Uterus (tissue), 4 donors: ENCODE results near the gene CARD11. TPM values are rescaled to one million over a fixed set of nuclear protein-coding genes. Genes with fewer than 3 reads are reported as not detected.

Experiments used
- DNase-seq, 2 donors: peaks; one replicate each; pipeline ENCODE4 v3.0.0-alpha.2; 2019 to 2020
- H3K27ac ChIP-seq, 2 donors: fragments of 200-600 bp; sonication (generic); 1 replicate in 1 of 2; 2 replicates in 1 of 2; pipeline ENCODE4 v1.5.1; 2016 to 2018
- H3K27me3 ChIP-seq, 2 donors: fragments of 200-600 bp; sonication (generic); one replicate each; pipeline ENCODE4 v1.5.1; 2018 to 2019; ENCODE audit warnings: control low read depth in 1 of 2
- H3K36me3 ChIP-seq, 2 donors: fragments of 200-600 bp; sonication (generic); one replicate each; pipeline ENCODE4 v1.5.1; 2019; ENCODE audit warnings: control low read depth in 1 of 2
- H3K4me1 ChIP-seq, 2 donors: fragments of 200-600 bp; sonication (generic); one replicate each; pipeline ENCODE4 v1.5.1; 2018 to 2019; ENCODE audit warnings: control low read depth in 1 of 2
- H3K4me3 ChIP-seq, 2 donors: fragments of 200-600 bp; sonication (generic); 1 replicate in 1 of 2; 2 replicates in 1 of 2; pipeline ENCODE4 v1.5.1; 2018 to 2019; ENCODE audit warnings: mild to moderate bottlenecking in 1 of 2
- H3K9me3 ChIP-seq, 2 donors: fragments of 200-600 bp; sonication (generic); one replicate each; pipeline ENCODE4 v1.5.1; 2019; ENCODE audit warnings: control low read depth in 1 of 2
- CTCF ChIP-seq, 4 experiments: fragments of 200-600 bp in 2 of 4; fragments of 450-650 bp in 2 of 4; sonication (generic) in 2 of 4; IDR thresholded peaks; one replicate each; pipeline ENCODE4 v1.5.1; 2016 to 2019; ENCODE audit warnings: antibody characterized with exemption in 4 of 4, mild to moderate bottlenecking in 2 of 4, moderate library complexity in 1 of 4
- POLR2A ChIP-seq, 2 donors: fragments of 450-650 bp; IDR thresholded peaks; one replicate each; pipeline ENCODE4 v1.6.1; 2016; ENCODE audit warnings: antibody characterized with exemption in 2 of 2, mild to moderate bottlenecking in 1 of 2, moderate library complexity in 1 of 2
- intact Hi-C: fragments of 100-400 bp; cut with DNase I; formaldehyde crosslinking; loops from one replicate; pipeline ENCODE4 v1.15.1; 2023; ENCODE audit warnings: low total_unique reads
- total RNA-seq, 4 donors: library from RNA; depleted of rRNA in 3 of 4; stranded (reverse); fragments of >200 nt in 3 of 4; gene quantifications; one replicate each; pipeline versions ENCODE4 v1.1.0 to v1.2.4, GENCODE V29; 2014 to 2023
- donor health status: DM: yes; HTN: yes; CAD: no.

CARD11 gene
- total RNA-seq, 4 donors from 2014 or later = 0.95 to 1.0 TPM; not detected in 2

GRCh38 chr7:2887816-2888215, 155.9 kb downstream of the CARD11 start:
- DNase-seq = no peak
- TF ChIP-seq POLR2A (IDR thresholded peaks at IDR 0.05) (no peak), CTCF (IDR thresholded peaks at IDR 0.05) (no peak)
- no peaks in the 10 kb centered on the region for H3K36me3 ChIP-seq
- no peaks in the 10 kb centered on the region for H3K4me1 ChIP-seq
- no peaks in the 10 kb centered on the region for H3K27me3 ChIP-seq
- no peak overlapping the region for H3K27ac ChIP-seq
- intact Hi-C loops = no loop called here
- no peak overlapping the region for H3K4me3 ChIP-seq
- H3K9me3 ChIP-seq = no peaks in the 10 kb centered on the region

GRCh38 chr7:2886900-2887299, 156.8 kb downstream of the CARD11 start:
- Histone ChIP-seq H3K4me1 (no peaks in the 10 kb centered on the region), H3K27ac (no peak overlapping the region), H3K4me3 (no peak overlapping the region), H3K9me3 (no peaks in the 10 kb centered on the region), H3K27me3 (no peaks in the 10 kb centered on the region), H3K36me3 (no peaks in the 10 kb centered on the region)
- TF ChIP-seq POLR2A (IDR thresholded peaks at IDR 0.05) = no peak
- TF ChIP-seq CTCF (IDR thresholded peaks at IDR 0.05) = peak; percentile 34 to 64 (median 50)
- no peak for DNase-seq
- intact Hi-C loops = no loop called here

GRCh38 chr7:2886391-2886790, 157.3 kb downstream of the CARD11 start:
- H3K9me3 ChIP-seq = no peaks in the 10 kb centered on the region
- H3K4me3 ChIP-seq = no peak overlapping the region
- H3K4me1 ChIP-seq = no peaks in the 10 kb centered on the region
- H3K27ac ChIP-seq = no peak overlapping the region
- no peaks in the 10 kb centered on the region for H3K27me3 ChIP-seq
- intact Hi-C loops = no loop called here
- DNase-seq = no peak
- TF ChIP-seq CTCF (IDR thresholded peaks at IDR 0.05) = no peak
- TF ChIP-seq POLR2A (IDR thresholded peaks at IDR 0.05) = no peak
- no peaks in the 10 kb centered on the region for H3K36me3 ChIP-seq

- Histone ChIP-seq H3K4me3 (no peak overlapping the region), H3K27ac (no peak overlapping the region), H3K4me1 (peaks cover 0 to 8% of the 10 kb centered on the region in 2 donors), H3K36me3 (no peaks in the 10 kb centered on the region), H3K27me3 (no peaks in the 10 kb centered on the region), H3K9me3 (no peaks in the 10 kb centered on the region)
- intact Hi-C loops = no loop called here
- no peak for DNase-seq
- TF ChIP-seq CTCF (IDR thresholded peaks at IDR 0.05) (no peak), POLR2A (IDR thresholded peaks at IDR 0.05) (no peak)
Observed at GRCh38 chr7:2884161-2884560, 159.5 kb downstream of the CARD11 start.

GRCh38 chr7:2883101-2883500, 160.6 kb downstream of the CARD11 start:
- Histone ChIP-seq H3K27ac (no peak overlapping the region), H3K4me3 (no peak overlapping the region), H3K27me3 (no peaks in the 10 kb centered on the region), H3K9me3 (no peaks in the 10 kb centered on the region), H3K4me1 (peaks cover 0 to 8% of the 10 kb centered on the region in 2 donors), H3K36me3 (no peaks in the 10 kb centered on the region)
- TF ChIP-seq POLR2A (IDR thresholded peaks at IDR 0.05) (no peak), CTCF (IDR thresholded peaks at IDR 0.05) (no peak)
- DNase-seq = no peak
- intact Hi-C loops = no loop called here
